Calu3 (cell line): ENCODE measurements around the gene ARHGAP19. TPM values are rescaled to one million over a fixed set of nuclear protein-coding genes. Genes with fewer than 3 reads are reported as not detected.
"Not testable (repeated sequence)": the region's sequence is repeated elsewhere in the genome, so short reads cannot be mapped to it uniquely, and the experiment has no call there.

Experiments used
- BruUV-seq: library from RNA; stranded (reverse); fragments of 400-500 nt; replicated peaks from 2 replicates; lab custom pipeline; 2021; lab: Mats Ljungman, UMichigan
- CTCF ChIA-PET: fragments of 300-600 bp; sonication (Branson Sonifier 250); formaldehyde crosslinking; loops from one replicate; lab custom pipeline; 2022; ENCODE audit warnings: antibody characterized with exemption; lab: Charles Lee
- DNase-seq: peaks from one replicate; pipeline ENCODE4 v3.0.0; 2022
- H3K27ac Mint-ChIP-seq: one replicate; pipeline ENCODE4 v1.8.0; 2022; ENCODE audit warnings: mixed read lengths; ENCODE audit not compliant: unreplicated experiment
- H3K27me3 Mint-ChIP-seq: one replicate; pipeline ENCODE4 v1.8.0; 2022; ENCODE audit warnings: mixed read lengths; ENCODE audit not compliant: unreplicated experiment
- H3K36me3 Mint-ChIP-seq: one replicate; pipeline ENCODE4 v1.8.0; 2022; ENCODE audit warnings: mild to moderate bottlenecking, moderate library complexity, mixed read lengths; ENCODE audit not compliant: insufficient read depth, unreplicated experiment
- H3K4me1 Mint-ChIP-seq: one replicate; pipeline ENCODE4 v1.8.0; 2022; ENCODE audit warnings: mild to moderate bottlenecking, low read depth, mixed read lengths; ENCODE audit not compliant: unreplicated experiment
- H3K4me3 Mint-ChIP-seq: one replicate; pipeline ENCODE4 v1.8.0; 2022; ENCODE audit warnings: mild to moderate bottlenecking, low read depth, moderate library complexity, mixed read lengths; ENCODE audit not compliant: unreplicated experiment
- H3K9me3 Mint-ChIP-seq: one replicate; pipeline ENCODE4 v1.8.0; 2022; ENCODE audit warnings: low read depth, mixed read lengths; ENCODE audit not compliant: unreplicated experiment
- intact Hi-C: fragments of 100-400 bp; cut with micrococcal nuclease; formaldehyde crosslinking; loops from one replicate; pipeline ENCODE4 v1.10.0; 2022; ENCODE audit not compliant: unreplicated experiment
- total RNA-seq: library from RNA; stranded (reverse); gene quantifications from 2 replicates; pipeline ENCODE4 v1.2.3, GENCODE V29; 2022
- TF ChIP-seq, protein P1 (sequence below): fragments of 200-600 bp; IDR thresholded peaks from one replicate; pipeline ENCODE4 v1.8.0; 2022; ENCODE audit warnings: antibody characterized with exemption; ENCODE audit not compliant: unreplicated experiment

The ARHGAP19 gene
- total RNA-seq, 1 experiment from 2014 or later, result 6.7 TPM

DNA sequence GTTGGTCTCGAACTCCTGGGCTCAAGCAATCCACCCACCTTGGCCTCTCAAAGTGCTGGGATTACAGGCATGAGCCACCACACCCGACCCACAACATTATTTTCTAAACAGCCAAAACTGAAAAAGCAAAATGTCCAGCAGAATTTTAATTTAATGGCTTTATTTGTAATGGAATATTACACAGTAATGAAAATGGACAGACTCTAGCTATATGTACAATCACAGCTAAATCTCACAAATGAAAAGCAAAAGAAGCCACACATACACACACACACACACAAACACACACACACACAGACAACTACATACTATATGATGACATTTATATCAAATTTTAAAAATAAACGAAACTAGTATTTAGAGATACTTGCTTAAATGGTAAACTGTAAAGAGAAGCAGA lies 18.7 kb downstream of the ARHGAP19 start:
- no TSS peak for BruUV-seq
- Mint-ChIP-seq H3K4me3 (no peak overlapping the region), H3K27me3 (no peaks in the 10 kb centered on the region), H3K9me3 (no peaks in the 10 kb centered on the region), H3K27ac (no peak overlapping the region), H3K36me3 (no peaks in the 10 kb centered on the region), H3K4me1 (no peaks in the 10 kb centered on the region)
- DNase-seq, result no peak
- intact Hi-C loops, result no loop called here
- TF ChIP-seq, protein P1, sequence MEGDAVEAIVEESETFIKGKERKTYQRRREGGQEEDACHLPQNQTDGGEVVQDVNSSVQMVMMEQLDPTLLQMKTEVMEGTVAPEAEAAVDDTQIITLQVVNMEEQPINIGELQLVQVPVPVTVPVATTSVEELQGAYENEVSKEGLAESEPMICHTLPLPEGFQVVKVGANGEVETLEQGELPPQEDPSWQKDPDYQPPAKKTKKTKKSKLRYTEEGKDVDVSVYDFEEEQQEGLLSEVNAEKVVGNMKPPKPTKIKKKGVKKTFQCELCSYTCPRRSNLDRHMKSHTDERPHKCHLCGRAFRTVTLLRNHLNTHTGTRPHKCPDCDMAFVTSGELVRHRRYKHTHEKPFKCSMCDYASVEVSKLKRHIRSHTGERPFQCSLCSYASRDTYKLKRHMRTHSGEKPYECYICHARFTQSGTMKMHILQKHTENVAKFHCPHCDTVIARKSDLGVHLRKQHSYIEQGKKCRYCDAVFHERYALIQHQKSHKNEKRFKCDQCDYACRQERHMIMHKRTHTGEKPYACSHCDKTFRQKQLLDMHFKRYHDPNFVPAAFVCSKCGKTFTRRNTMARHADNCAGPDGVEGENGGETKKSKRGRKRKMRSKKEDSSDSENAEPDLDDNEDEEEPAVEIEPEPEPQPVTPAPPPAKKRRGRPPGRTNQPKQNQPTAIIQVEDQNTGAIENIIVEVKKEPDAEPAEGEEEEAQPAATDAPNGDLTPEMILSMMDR, result no peak
- CTCF ChIA-PET, result no interaction called here

DNA sequence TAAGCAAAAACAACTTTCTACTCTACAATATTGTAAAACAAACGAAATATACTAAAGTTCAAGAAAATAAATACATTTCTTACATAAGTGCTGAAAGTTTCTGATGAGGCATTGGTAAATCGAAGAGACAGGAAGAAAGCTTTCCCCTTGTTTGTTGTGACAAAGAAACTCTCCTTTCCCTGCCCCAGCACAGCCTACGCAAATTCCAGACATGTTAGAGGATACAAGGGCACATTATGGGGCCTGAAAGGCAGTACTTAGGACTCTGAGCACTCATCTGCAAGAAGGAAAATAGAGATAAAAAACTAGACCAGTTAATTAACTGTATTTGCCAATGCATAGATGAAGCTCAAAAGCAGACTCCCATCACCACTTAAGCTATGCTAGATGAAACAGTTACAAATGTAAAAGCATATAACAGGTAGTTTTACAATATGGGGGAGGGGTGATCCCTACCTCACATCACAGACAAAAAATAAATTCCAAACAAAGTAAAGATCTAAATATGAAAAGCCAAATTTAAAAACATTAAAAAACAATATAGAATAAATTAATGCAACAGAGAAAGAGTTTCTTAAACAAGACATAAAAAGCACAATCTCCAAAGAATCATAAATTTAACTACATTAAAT lies 21.8 kb downstream of the ARHGAP19 start:
- no peaks in the 10 kb centered on the region for H3K9me3 Mint-ChIP-seq
- H3K27ac Mint-ChIP-seq, result no peak overlapping the region
- H3K4me1 Mint-ChIP-seq, result no peaks in the 10 kb centered on the region
- intact Hi-C loops, result no loop called here
- H3K4me3 Mint-ChIP-seq, result no peak overlapping the region
- CTCF ChIA-PET, result no interaction called here
- no TSS peak for BruUV-seq
- no peak for DNase-seq
- TF ChIP-seq, protein P1, result no peak
- no peaks in the 10 kb centered on the region for H3K27me3 Mint-ChIP-seq
- H3K36me3 Mint-ChIP-seq, result no peaks in the 10 kb centered on the region

DNA sequence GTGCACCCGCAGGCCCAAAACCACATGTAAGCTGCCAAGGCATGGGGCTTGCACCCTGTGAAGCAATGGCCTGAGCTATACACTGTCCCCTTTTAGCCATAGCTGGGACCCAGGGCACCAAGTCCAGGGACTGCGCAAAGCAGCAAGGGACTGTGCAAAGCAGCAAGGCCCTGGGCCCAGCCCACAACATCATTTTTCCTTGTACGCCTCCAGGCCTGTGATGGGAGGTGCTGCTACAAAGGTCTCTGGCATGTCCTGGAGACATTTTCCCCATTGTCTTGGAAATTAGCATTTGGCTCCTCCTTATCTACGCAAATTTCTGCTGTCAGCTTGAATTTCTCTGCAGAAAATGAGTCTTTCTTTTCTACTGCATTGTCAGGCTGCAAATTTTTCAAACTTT lies 24.8 kb downstream of the ARHGAP19 start:
- CTCF ChIA-PET, result no interaction called here
- Mint-ChIP-seq H3K27ac (no peak overlapping the region), H3K27me3 (no peaks in the 10 kb centered on the region), H3K4me3 (no peak overlapping the region), H3K36me3 (no peaks in the 10 kb centered on the region), H3K9me3 (no peaks in the 10 kb centered on the region), H3K4me1 (no peaks in the 10 kb centered on the region)
- TF ChIP-seq, protein P1, result no peak
- intact Hi-C loops, result no loop called here
- DNase-seq, result no peak
- no TSS peak for BruUV-seq

DNA sequence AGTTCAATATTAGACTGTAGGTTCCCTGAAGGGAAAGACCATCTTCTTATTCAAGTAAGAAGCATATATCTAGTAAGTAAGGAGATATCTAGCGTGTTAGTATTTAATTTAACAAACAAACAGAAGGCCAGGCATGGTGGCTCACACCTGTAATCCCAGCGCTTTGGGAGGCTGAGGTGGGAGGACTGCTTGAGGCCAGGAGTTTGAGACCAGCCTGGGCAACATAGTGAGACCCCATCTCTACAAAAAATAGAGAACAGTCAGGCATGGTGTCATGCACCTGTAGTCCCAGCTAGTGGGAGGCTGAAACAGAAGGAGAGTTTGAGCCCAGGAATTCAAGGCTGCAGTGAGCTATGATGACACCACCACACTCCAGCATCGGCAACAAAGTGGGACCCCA lies 27.3 kb downstream of the ARHGAP19 start:
- intact Hi-C loops, H3K27ac Mint-ChIP-seq, H3K9me3 Mint-ChIP-seq, BruUV-seq, H3K4me1 Mint-ChIP-seq, H3K4me3 Mint-ChIP-seq, DNase-seq, H3K36me3 Mint-ChIP-seq, H3K27me3 Mint-ChIP-seq: not testable (repeated sequence)
- CTCF ChIA-PET, result interaction anchor here (0.7 kb wide), 1 partner anchor 184 kb away, joined by 3 read pairs; no protein-coding TSS in a partner anchor

DNA sequence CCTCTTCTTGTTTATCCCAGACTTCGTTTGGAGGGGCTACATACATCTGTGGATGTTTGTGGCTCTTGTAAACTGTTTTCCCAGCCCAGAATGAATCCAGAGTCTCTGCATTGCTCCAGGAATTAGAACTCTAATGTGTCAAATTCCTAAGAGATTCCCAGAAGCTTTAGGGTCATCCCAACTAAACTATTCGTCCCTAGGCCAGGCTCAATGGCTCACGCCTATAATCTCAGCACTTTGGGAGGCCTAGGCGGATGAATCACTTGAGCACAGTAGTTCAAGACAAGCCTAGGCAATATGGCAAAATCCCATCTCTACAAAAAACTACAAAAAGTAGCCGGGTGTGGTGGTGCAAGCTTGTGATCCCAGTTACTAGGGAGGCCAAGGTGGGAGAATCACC lies 28.5 kb downstream of the ARHGAP19 start:
- no TSS peak for BruUV-seq
- TF ChIP-seq, protein P1, result no peak
- no peak overlapping the region for H3K27ac Mint-ChIP-seq
- H3K27me3 Mint-ChIP-seq, result no peaks in the 10 kb centered on the region
- intact Hi-C loops, result no loop called here
- H3K4me1 Mint-ChIP-seq, result no peaks in the 10 kb centered on the region
- H3K4me3 Mint-ChIP-seq, result no peak overlapping the region
- H3K36me3 Mint-ChIP-seq, result no peaks in the 10 kb centered on the region
- no peak for DNase-seq
- CTCF ChIA-PET, result interaction anchor here (0.7 kb wide), 1 partner anchor 112 kb away, joined by 4 read pairs; no protein-coding TSS in a partner anchor
- H3K9me3 Mint-ChIP-seq, result no peaks in the 10 kb centered on the region
